Neural cell (in vitro differentiated cells): ENCODE measurements around the gene CTNNB1. TPM values are rescaled to one million over a fixed set of nuclear protein-coding genes. Genes with fewer than 3 reads are reported as not detected.

Source experiments
- H2AFZ ChIP-seq: fragments of 200-600, 300-800 bp; sonication (generic), shearing (Covaris generic); 2 replicates; pipeline ENCODE4 v1.6.0; 2014; ENCODE audit warnings: low read depth, mild to moderate bottlenecking, antibody characterized with exemption, low read length, moderate library complexity
- H3F3A ChIP-seq: fragments of 200-600 bp; shearing (Covaris generic); 2 replicates; pipeline ENCODE4 v1.6.1; 2016; ENCODE audit warnings: mild to moderate bottlenecking, moderate library complexity, mixed read lengths, antibody characterized with exemption, low read length; ENCODE audit not compliant: insufficient read depth, poor library complexity, severe bottlenecking
- H3K27ac ChIP-seq: fragments of 200-600, 300-800 bp; sonication (generic), shearing (Covaris generic); 2 replicates; pipeline ENCODE4 v1.5.1; 2014; ENCODE audit warnings: mild to moderate bottlenecking, low read length, moderate library complexity
- H3K27me3 ChIP-seq: fragments of 300-800, 200-600 bp; sonication (generic), shearing (Covaris generic); 2 replicates; pipeline ENCODE4 v1.6.0; 2014; ENCODE audit warnings: mild to moderate bottlenecking, low read depth, low read length, moderate library complexity; ENCODE audit not compliant: insufficient read depth
- H3K36me3 ChIP-seq: fragments of 300-800, 200-600 bp; sonication (generic), shearing (Covaris generic); 2 replicates; pipeline ENCODE4 v1.5.1; 2014; ENCODE audit warnings: mild to moderate bottlenecking, antibody characterized with exemption, low read length, moderate library complexity; ENCODE audit not compliant: insufficient read depth
- H3K4me2 ChIP-seq: fragments of 300-800, 200-600 bp; sonication (generic), shearing (Covaris generic); 2 replicates; pipeline ENCODE4 v1.6.0; 2014; ENCODE audit warnings: mild to moderate bottlenecking, low read length
- H3K4me3 ChIP-seq: fragments of 300-800, 200-600 bp; sonication (generic), shearing (Covaris generic); 2 replicates; pipeline ENCODE4 v1.5.1; 2014; ENCODE audit warnings: mild to moderate bottlenecking, low read length, moderate library complexity
- H3K79me2 ChIP-seq: fragments of 200-600 bp; shearing (Covaris generic); replicated peaks from 2 replicates; pipeline ENCODE4 v1.6.0; 2014; ENCODE audit warnings: mild to moderate bottlenecking, low read length, moderate library complexity; ENCODE audit not compliant: insufficient read depth
- H3K9ac ChIP-seq: fragments of 300-800, 200-600 bp; sonication (generic), shearing (Covaris generic); 2 replicates; pipeline ENCODE4 v1.6.1; 2016; ENCODE audit warnings: mild to moderate bottlenecking, low read length, mixed read lengths
- H3K9me2 ChIP-seq: fragments of 200-600 bp; shearing (Covaris generic); 2 replicates; pipeline ENCODE4 v1.6.1; 2016; ENCODE audit warnings: mild to moderate bottlenecking, low read length, mixed read lengths; ENCODE audit not compliant: insufficient read depth
- H3K9me3 ChIP-seq: fragments of 200-600, 300-800 bp; sonication (generic), shearing (Covaris generic); 2 replicates; pipeline ENCODE4 v1.6.1; 2016; ENCODE audit warnings: mild to moderate bottlenecking, mixed run types, low read length, moderate library complexity, mixed read lengths
- H4K20me1 ChIP-seq: fragments of 200-600 bp; shearing (Covaris generic); 2 replicates; pipeline ENCODE4 v1.6.1; 2016; ENCODE audit warnings: mild to moderate bottlenecking, mixed run types; ENCODE audit not compliant: insufficient read depth
- CTCF ChIP-seq: fragments of 450-650 bp; IDR thresholded peaks from 2 replicates; pipeline ENCODE4 v1.5.1; 2014; ENCODE audit warnings: antibody characterized with exemption, mild to moderate bottlenecking, moderate library complexity; ENCODE audit not compliant: poor library complexity, severe bottlenecking
- EP300 ChIP-seq: fragments of 450-650 bp; conservative IDR thresholded peaks from 2 replicates; pipeline ENCODE4 v1.6.1; 2014; ENCODE audit warnings: antibody characterized with exemption, mild to moderate bottlenecking, moderate library complexity; ENCODE audit not compliant: poor library complexity, severe bottlenecking
- EZH2 ChIP-seq: fragments of 200-600, 300-800 bp; shearing (Covaris generic), sonication (generic); IDR thresholded peaks from 2 replicates; pipeline ENCODE4 v1.6.1; 2014; ENCODE audit warnings: antibody characterized with exemption, low read length, borderline replicate concordance, mild to moderate bottlenecking; ENCODE audit not compliant: insufficient read depth, poor library complexity, severe bottlenecking
- MXI1 ChIP-seq: fragments of 450-650 bp; conservative IDR thresholded peaks from 2 replicates; pipeline ENCODE4 v1.6.1; 2014; ENCODE audit warnings: antibody characterized with exemption, mild to moderate bottlenecking; ENCODE audit not compliant: poor library complexity, severe bottlenecking
- POLR2AphosphoS5 ChIP-seq: IDR thresholded peaks from 2 replicates; pipeline ENCODE4 v1.6.1; 2012
- RAD21 ChIP-seq: fragments of 450-650 bp; conservative IDR thresholded peaks from 2 replicates; pipeline ENCODE4 v1.6.1; 2014; ENCODE audit warnings: antibody characterized with exemption, mild to moderate bottlenecking, moderate library complexity
- REST ChIP-seq: IDR thresholded peaks from 2 replicates; pipeline ENCODE4 v1.6.1; 2012; ENCODE audit warnings: borderline replicate concordance
- SMC3 ChIP-seq: fragments of 450-650 bp; conservative IDR thresholded peaks from 2 replicates; pipeline ENCODE4 v1.6.1; 2014; ENCODE audit warnings: antibody characterized with exemption, mild to moderate bottlenecking, moderate library complexity; ENCODE audit not compliant: poor library complexity
- TAF1 ChIP-seq: IDR thresholded peaks from 2 replicates; pipeline ENCODE4 v1.6.1; 2012; ENCODE audit warnings: low read depth
- polyA plus RNA-seq: library from polyadenylated mRNA; depleted of rRNA; stranded (reverse); fragments of >200 nt; gene quantifications from 2 replicates; pipeline ENCODE4 v1.2.3, GENCODE V29; 2014

CTNNB1 gene
- polyA plus RNA-seq, 1 donor from 2014 or later = 317 TPM

- Histone ChIP-seq H4K20me1 (no peaks in the 10 kb centered on the region), H3K9me3 (no peaks in the 10 kb centered on the region), H3K36me3 (peaks cover 42% of the 10 kb centered on the region), H3K27me3 (no peaks in the 10 kb centered on the region), H3F3A (peaks cover 4% of the 10 kb centered on the region), H3K27ac (no peak overlapping the region), H3K79me2 (no peaks in the 10 kb centered on the region), H3K9ac (no peak overlapping the region), H3K4me2 (no peak overlapping the region), H3K9me2 (no peaks in the 10 kb centered on the region), H3K4me3 (no peak overlapping the region), H2AFZ (no peak overlapping the region)
- TF ChIP-seq SMC3 (no peak), RAD21 (no peak), REST (no peak), CTCF (no peak), MXI1 (no peak), POLR2AphosphoS5 (no peak), EZH2 (no peak), EP300 (no peak), TAF1 (no peak)
Observed at GRCh38 chr3:41237907-41238306, 38.6 kb downstream of the CTNNB1 start.

- Histone ChIP-seq H3K79me2 (no peaks in the 10 kb centered on the region), H3F3A (peaks cover 2% of the 10 kb centered on the region), H3K27me3 (no peaks in the 10 kb centered on the region), H3K4me2 (no peak overlapping the region), H4K20me1 (no peaks in the 10 kb centered on the region), H3K9me3 (no peaks in the 10 kb centered on the region), H3K36me3 (peaks cover 31% of the 10 kb centered on the region), H3K9me2 (no peaks in the 10 kb centered on the region), H2AFZ (no peak overlapping the region), H3K9ac (no peak overlapping the region), H3K4me3 (no peak overlapping the region), H3K27ac (no peak overlapping the region)
- TF ChIP-seq CTCF (no peak), TAF1 (no peak), EP300 (no peak), RAD21 (no peak), SMC3 (no peak), REST (no peak), EZH2 (no peak), MXI1 (no peak), POLR2AphosphoS5 (no peak)
Observed at GRCh38 chr3:41239587-41239986, 40.3 kb downstream of the CTNNB1 start.
